Breast epithelium (tissue), 3 donors: ENCODE measurements around the gene GLI1.

ENCODE experiments used
- CTCF ChIP-seq, 3 donors: fragments of 450-650 bp; IDR thresholded peaks; one replicate each; pipeline ENCODE4 v1.5.1; 2016 to 2017; ENCODE audit warnings: antibody characterized with exemption in 3 of 3, mild to moderate bottlenecking in 3 of 3, moderate library complexity in 3 of 3
- POLR2A ChIP-seq: fragments of 450-650 bp; IDR thresholded peaks from one replicate; pipeline ENCODE4 v1.6.1; 2016; ENCODE audit warnings: antibody characterized with exemption, mild to moderate bottlenecking, moderate library complexity
- POLR2AphosphoS5 ChIP-seq, 3 donors: sonication (generic); formaldehyde crosslinking; IDR thresholded peaks; one replicate each; pipeline ENCODE4 v1.6.1; 2017; ENCODE audit warnings: antibody characterized with exemption in 3 of 3

GRCh38 chr12:57487055-57487596 lies 27.5 kb downstream of the GLI1 start:
- TF ChIP-seq CTCF (IDR thresholded peaks at IDR 0.05) (no peak), POLR2AphosphoS5 (IDR thresholded peaks at IDR 0.05) (no peak), POLR2A (no peak)
